SK-N-SH (cell line): ENCODE measurements around the gene SEPTIN10. TPM values are rescaled to one million over a fixed set of nuclear protein-coding genes. Genes with fewer than 3 reads are reported as not detected.

ENCODE experiments used
- CTCF ChIA-PET: fragments of 300-600, 350-600 bp; formaldehyde crosslinking; extraction: SDS; loops from one replicate; lab custom pipeline; 2021; lab: Yijun Ruan, JAX
- POLR2A ChIA-PET: fragments of 350-600 bp; sonication (Branson Sonifier 250); formaldehyde crosslinking; extraction: SDS; loops from one replicate; lab custom pipeline; 2020; ENCODE audit warnings: antibody characterized with exemption, inconsistent platforms; lab: Yijun Ruan, JAX
- DNase-seq: peaks from one replicate; pipeline ENCODE4 v3.0.0; 2012
- H2AFZ ChIP-seq: fragments of 200-600 bp; sonication (generic); 2 replicates; pipeline ENCODE4 v1.8.1; 2016; ENCODE audit warnings: antibody characterized with exemption, mild to moderate bottlenecking, low read depth
- H3F3A ChIP-seq: fragments of 200-600 bp; sonication (generic); replicated peaks from 2 replicates; pipeline ENCODE3; 2016; ENCODE audit warnings: antibody characterized with exemption, mild to moderate bottlenecking; ENCODE audit not compliant: insufficient read depth
- H3K27ac ChIP-seq, 2 experiments: fragments of 200-500 bp in 1 of 2; fragments of 200-600 bp in 1 of 2; sonication (Bioruptor generic) in 1 of 2; sonication (generic), shearing (Covaris generic) in 1 of 2; 2 replicates each; pipeline versions ENCODE4 v1.5.1 to v1.6.1; 2014 to 2016; ENCODE audit warnings: low read depth in 2 of 2, inconsistent platforms in 1 of 2, low read length in 1 of 2, mild to moderate bottlenecking in 1 of 2, mixed read lengths in 1 of 2
- H3K27me3 ChIP-seq: fragments of 200-600 bp; sonication (generic), shearing (Covaris generic); 2 replicates; pipeline ENCODE4 v1.6.1; 2016; ENCODE audit warnings: mixed run types; ENCODE audit not compliant: insufficient read depth
- H3K36me3 ChIP-seq, 2 experiments: fragments of 200-500 bp in 1 of 2; fragments of 200-600 bp in 1 of 2; sonication (Bioruptor generic) in 1 of 2; sonication (generic) in 1 of 2; replicated peaks in 1 of 2; 2 replicates each; pipeline versions ENCODE3 to v1.5.1; 2014 to 2016; ENCODE audit warnings: low read length in 1 of 2, mild to moderate bottlenecking in 1 of 2; ENCODE audit not compliant: insufficient read depth in 2 of 2, control insufficient read depth in 1 of 2
- H3K4me1 ChIP-seq, 2 experiments: fragments of 200-500 bp in 1 of 2; fragments of 200-600 bp in 1 of 2; sonication (Bioruptor generic) in 1 of 2; sonication (generic), shearing (Covaris generic) in 1 of 2; 2 replicates each; pipeline versions ENCODE4 v1.5.1 to v1.6.1; 2014 to 2016; ENCODE audit warnings: low read depth in 1 of 2, low read length in 1 of 2, mixed run types in 1 of 2; ENCODE audit not compliant: insufficient read depth in 2 of 2, control insufficient read depth in 1 of 2
- H3K4me2 ChIP-seq: fragments of 200-600 bp; sonication (generic), shearing (Covaris generic); 2 replicates; pipeline ENCODE4 v1.6.1; 2017; ENCODE audit warnings: mixed run types
- H3K4me3 ChIP-seq, 2 experiments: fragments of 200-500 bp in 1 of 2; fragments of 200-600 bp in 1 of 2; sonication (Bioruptor generic) in 1 of 2; sonication (generic), shearing (Covaris generic) in 1 of 2; 2 replicates each; pipeline versions ENCODE4 v1.5.1 to v1.8.1; 2014 to 2016; ENCODE audit warnings: low read depth in 2 of 2, inconsistent platforms in 1 of 2, low read length in 1 of 2, mild to moderate bottlenecking in 1 of 2, mixed read lengths in 1 of 2, moderate library complexity in 1 of 2
- H3K79me2 ChIP-seq: fragments of 200-600 bp; sonication (generic); 2 replicates; pipeline ENCODE4 v1.8.1; 2017; ENCODE audit warnings: mild to moderate bottlenecking; ENCODE audit not compliant: insufficient read depth
- H3K9ac ChIP-seq: fragments of 200-600 bp; sonication (generic); 2 replicates; pipeline ENCODE4 v1.6.1; 2017; ENCODE audit warnings: mixed run types
- H3K9me2 ChIP-seq: fragments of 200-600 bp; sonication (generic); 2 replicates; pipeline ENCODE4 v1.6.1; 2017; ENCODE audit warnings: mixed run types
- H3K9me3 ChIP-seq: fragments of 200-600 bp; sonication (generic); 2 replicates; pipeline ENCODE4 v1.6.1; 2017; ENCODE audit warnings: mixed run types, mild to moderate bottlenecking, moderate library complexity
- H4K20me1 ChIP-seq: fragments of 200-600 bp; sonication (generic); 2 replicates; pipeline ENCODE4 v1.6.1; 2017; ENCODE audit warnings: mild to moderate bottlenecking, mixed run types; ENCODE audit not compliant: insufficient read depth
- CHD2 ChIP-seq: fragments of 150-350 bp; IDR thresholded peaks from 2 replicates; pipeline ENCODE4 v1.6.1; 2018; ENCODE audit warnings: low read length; ENCODE audit not compliant: partially characterized antibody
- FOXJ3 ChIP-seq: sonication (generic); formaldehyde crosslinking; IDR thresholded peaks from 2 replicates; pipeline ENCODE4 v1.5.1; 2020; ENCODE audit warnings: mild to moderate bottlenecking, missing genetic modification reagents
- FOXM1 ChIP-seq: IDR thresholded peaks from 2 replicates; pipeline ENCODE4 v1.4.0; 2012; ENCODE audit warnings: low read depth, mild to moderate bottlenecking
- GATA2 ChIP-seq: sonication (generic); formaldehyde crosslinking; IDR thresholded peaks from 2 replicates; pipeline ENCODE4 v1.5.0; 2020; ENCODE audit warnings: mild to moderate bottlenecking, missing genetic modification reagents
- MEF2A ChIP-seq: IDR thresholded peaks from 2 replicates; pipeline ENCODE4 v1.4.0; 2012; ENCODE audit warnings: low read depth, borderline replicate concordance
- NFIC ChIP-seq: IDR thresholded peaks from 2 replicates; pipeline ENCODE4 v1.4.0; 2012; ENCODE audit warnings: borderline replicate concordance
- POLR2AphosphoS5 ChIP-seq: IDR thresholded peaks from 2 replicates; pipeline ENCODE4 v1.6.1; 2012; ENCODE audit warnings: low read depth, low read length
- RFX5 ChIP-seq: IDR thresholded peaks from 2 replicates; pipeline ENCODE4 v1.6.1; 2012; ENCODE audit warnings: mild to moderate bottlenecking, improper control_type of control experiment, low read length
- RXRA ChIP-seq: IDR thresholded peaks from 2 replicates; pipeline ENCODE4 v1.4.0; 2012; ENCODE audit warnings: low read depth, mild to moderate bottlenecking, borderline replicate concordance
- SMC3 ChIP-seq: IDR thresholded peaks from 2 replicates; pipeline ENCODE4 v1.6.1; 2012; ENCODE audit warnings: low read depth, low read length, improper control_type of control experiment
- TAF1 ChIP-seq: IDR thresholded peaks from 2 replicates; pipeline ENCODE4 v1.6.1; 2012; ENCODE audit warnings: low read depth, mild to moderate bottlenecking, low read length, moderate library complexity, borderline replicate concordance
- WGBS: methylation state at CpG from one replicate; pipeline ENCODE4 v1.1.6; 2017; ENCODE audit warnings: low lambda C conversion rate; 5-methylcytosine and 5-hydroxymethylcytosine counted together
- polyA plus RNA-seq, 3 experiments: library from polyadenylated mRNA; depleted of rRNA; stranded (reverse); fragments of >200 nt; gene quantifications; 2 replicates each; pipeline ENCODE4 v1.2.3, GENCODE V29; 2012
- TF ChIP-seq, protein P1 (sequence below): IDR thresholded peaks from 2 replicates; pipeline ENCODE4 v1.4.0; 2012; ENCODE audit warnings: low read depth
- TF ChIP-seq, protein P2 (sequence below): fragments of 150-350 bp; IDR thresholded peaks from 2 replicates; pipeline ENCODE4 v1.6.1; 2017; ENCODE audit warnings: antibody characterized with exemption, low read length, low read depth, borderline replicate concordance

SEPTIN10 gene
- polyA plus RNA-seq, 1 of the 3 experiments (the other 2 are of a cell fraction), result 46.5 TPM

DNA sequence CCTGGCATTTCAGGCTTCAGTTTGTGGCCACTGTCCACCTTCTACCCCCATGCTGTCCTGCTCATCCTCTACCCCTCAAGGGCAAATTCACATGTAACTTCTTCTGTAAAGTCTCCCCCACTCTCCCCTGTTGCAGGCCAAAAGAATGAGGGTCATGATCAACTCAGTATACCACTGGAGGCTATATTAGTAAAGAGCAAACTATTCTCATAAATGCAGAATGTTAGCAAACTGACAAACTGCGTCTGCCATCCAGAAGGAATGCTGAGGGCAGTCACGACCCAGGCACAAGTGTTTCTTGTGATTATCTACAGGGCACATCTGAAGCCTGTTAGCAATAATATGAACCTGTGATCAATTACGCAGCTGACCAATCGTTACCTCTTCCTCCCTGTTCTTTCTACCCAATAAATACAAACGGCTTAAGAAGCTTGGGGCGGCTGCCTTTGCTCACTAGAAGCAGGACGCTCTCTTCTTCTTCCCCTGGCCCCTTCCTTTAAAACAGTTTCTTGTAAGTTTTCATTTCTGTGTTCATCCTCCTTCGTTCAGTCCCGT lies 58.3 kb downstream of the SEPTIN10 start:
- 92% methylated on average over 9 of the region's 9 CpGs for WGBS
- CTCF ChIA-PET, result interaction anchor here (1.0 to 3.1 kb wide), 5 partner anchors 8 to 181 kb away, joined by 3 to 12 read pairs (median 5); no protein-coding TSS in a partner anchor
- peaks cover 21 to 26% of the 10 kb centered on the region in 2 experiments for H3K36me3 ChIP-seq
- TF ChIP-seq, protein P1, sequence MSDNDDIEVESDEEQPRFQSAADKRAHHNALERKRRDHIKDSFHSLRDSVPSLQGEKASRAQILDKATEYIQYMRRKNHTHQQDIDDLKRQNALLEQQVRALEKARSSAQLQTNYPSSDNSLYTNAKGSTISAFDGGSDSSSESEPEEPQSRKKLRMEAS, result no peak
- H3K9ac ChIP-seq, result no peak overlapping the region
- peaks cover 24% of the 10 kb centered on the region for H3F3A ChIP-seq
- H3K4me1 ChIP-seq, result peaks cover 0 to 13% of the 10 kb centered on the region in 2 experiments; a peak in 1 of 4 replicates
- no peaks in the 10 kb centered on the region for H3K27me3 ChIP-seq
- POLR2A ChIA-PET, result no interaction called here
- H3K9me3 ChIP-seq, result no peaks in the 10 kb centered on the region
- DNase-seq, result no peak
- no peaks in the 10 kb centered on the region for H4K20me1 ChIP-seq
- no peak overlapping the region for H2AFZ ChIP-seq
- H3K9me2 ChIP-seq, result no peaks in the 10 kb centered on the region
- H3K4me3 ChIP-seq, result no peak overlapping the region
- no peak overlapping the region for H3K4me2 ChIP-seq
- H3K79me2 ChIP-seq, result no peaks in the 10 kb centered on the region
- peak overlapping the region in 1 of 2 experiments; percentile 1; a peak in 1 of 4 replicates for H3K27ac ChIP-seq

DNA sequence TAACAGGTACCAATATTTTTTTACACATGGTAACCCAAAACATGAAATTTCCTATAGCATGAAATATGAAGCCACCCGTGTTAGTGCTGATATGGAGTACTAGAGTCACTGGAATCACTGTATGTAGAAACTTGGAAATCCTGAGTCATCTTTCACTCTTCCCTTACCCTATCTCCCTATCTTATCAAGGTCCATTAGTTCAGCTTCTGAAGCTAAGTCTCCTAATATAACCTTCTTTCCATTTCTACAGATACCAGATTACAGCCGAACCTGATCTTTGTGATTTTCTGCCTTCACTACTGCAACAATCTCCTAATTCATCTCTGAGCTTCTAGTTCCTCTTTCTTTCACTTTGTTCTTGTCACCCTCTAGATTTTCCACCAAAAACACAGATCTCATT lies 59.0 kb downstream of the SEPTIN10 start:
- peaks cover 24% of the 10 kb centered on the region for H3F3A ChIP-seq
- ChIA-PET CTCF (interaction anchor here (1.7 to 3.1 kb wide), 2 partner anchors 9 to 181 kb away, joined by 6 to 12 read pairs; no protein-coding TSS in a partner anchor), POLR2A (no interaction called here)
- H3K4me1 ChIP-seq, result peaks cover 0 to 12% of the 10 kb centered on the region in 2 experiments; a peak in 1 of 4 replicates
- H3K9ac ChIP-seq, result no peak overlapping the region
- H3K9me2 ChIP-seq, result no peaks in the 10 kb centered on the region
- peaks cover 21 to 27% of the 10 kb centered on the region in 2 experiments for H3K36me3 ChIP-seq
- no peaks in the 10 kb centered on the region for H4K20me1 ChIP-seq
- H3K9me3 ChIP-seq, result no peaks in the 10 kb centered on the region
- TF ChIP-seq RFX5, result no peak
- no peak for TF ChIP-seq TAF1
- H3K4me3 ChIP-seq, result no peak overlapping the region
- H3K79me2 ChIP-seq, result no peaks in the 10 kb centered on the region
- no peak for DNase-seq
- no peak overlapping the region for H2AFZ ChIP-seq
- no peak overlapping the region for H3K4me2 ChIP-seq
- no peaks in the 10 kb centered on the region for H3K27me3 ChIP-seq
- H3K27ac ChIP-seq, result peak overlapping the region in 1 of 2 experiments; percentile 1; a peak in 1 of 4 replicates
- whole genome bisulfite sequencing, result 77% methylated on average over 2 of the region's 2 CpGs

DNA sequence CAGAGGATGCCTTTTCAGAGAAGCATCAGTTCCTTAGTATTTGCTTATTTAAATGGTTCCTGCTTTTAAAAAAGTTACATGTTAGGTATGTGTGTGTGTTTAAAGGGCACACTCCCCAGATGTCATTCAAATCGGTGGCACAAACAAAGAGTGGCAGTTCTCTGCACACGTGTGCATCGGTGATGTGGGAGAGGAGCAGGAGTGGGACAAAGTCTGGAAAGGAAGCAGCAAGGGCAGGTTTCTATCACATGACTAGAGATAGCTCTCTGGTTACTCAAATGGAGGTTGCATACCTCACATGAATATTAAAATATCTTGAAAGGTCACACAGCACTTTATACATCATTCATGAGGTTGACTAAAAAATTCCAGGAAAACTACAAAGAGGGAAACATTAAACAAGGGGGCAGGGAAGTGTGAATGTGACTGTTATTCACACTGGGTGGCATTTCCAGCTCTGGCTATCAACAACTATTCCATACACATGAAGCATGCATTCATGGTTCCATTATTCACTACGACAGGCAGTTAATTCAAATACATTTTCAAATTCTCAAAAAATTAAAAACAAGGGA lies 64.7 kb downstream of the SEPTIN10 start:
- Histone ChIP-seq H3K9me2 (no peaks in the 10 kb centered on the region), H3K9me3 (no peaks in the 10 kb centered on the region), H4K20me1 (0 out of 2 replicates have a peak, but pooled peaks cover 4% of the 10 kb centered on the region), H3K4me1 (peaks cover 0 to 4% of the 10 kb centered on the region in 2 experiments; a peak in 3 of 4 replicates), H3K36me3 (peaks cover 34 to 36% of the 10 kb centered on the region in 2 experiments), H3K27ac (no peak overlapping the region), H3K79me2 (no peaks in the 10 kb centered on the region), H3K4me3 (no peak overlapping the region), H2AFZ (no peak overlapping the region), H3K9ac (no peak overlapping the region), H3K27me3 (no peaks in the 10 kb centered on the region), H3F3A (peaks cover 11% of the 10 kb centered on the region), H3K4me2 (no peak overlapping the region)
- DNase-seq, result no peak
- TF ChIP-seq NFIC, result no peak
- TF ChIP-seq, protein P2, sequence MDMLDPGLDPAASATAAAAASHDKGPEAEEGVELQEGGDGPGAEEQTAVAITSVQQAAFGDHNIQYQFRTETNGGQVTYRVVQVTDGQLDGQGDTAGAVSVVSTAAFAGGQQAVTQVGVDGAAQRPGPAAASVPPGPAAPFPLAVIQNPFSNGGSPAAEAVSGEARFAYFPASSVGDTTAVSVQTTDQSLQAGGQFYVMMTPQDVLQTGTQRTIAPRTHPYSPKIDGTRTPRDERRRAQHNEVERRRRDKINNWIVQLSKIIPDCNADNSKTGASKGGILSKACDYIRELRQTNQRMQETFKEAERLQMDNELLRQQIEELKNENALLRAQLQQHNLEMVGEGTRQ, result no peak
- no peak for TF ChIP-seq SMC3
- TF ChIP-seq GATA2 (CRISPR knock-in tag), result no peak
- no peak for TF ChIP-seq FOXJ3
- TF ChIP-seq POLR2AphosphoS5, result no peak
- no peak for TF ChIP-seq FOXM1
- TF ChIP-seq CHD2, result no peak
- no peak for TF ChIP-seq RXRA
- TF ChIP-seq MEF2A, result no peak
- CTCF ChIA-PET, result interaction anchor here (0.7 to 6.6 kb wide), 3 partner anchors 114 to 187 kb away, joined by 3 to 93 read pairs (median 5); no protein-coding TSS in a partner anchor
- POLR2A ChIA-PET, result no interaction called here
- WGBS, result 88% methylated on average over 4 of the region's 4 CpGs
